ENCODE results near the gene WNT3A.
"Not testable (repeated sequence)": the region's sequence is repeated elsewhere in the genome, so short reads cannot be mapped to it uniquely, and the experiment has no call there.

WNT3A gene

GRCh38 chr1:228013131-228013934 lies 6.5 kb downstream of the WNT3A start:
- DNase-seq = peak; percentile 58

- no peak for DNase-seq
Measured at GRCh38 chr1:228013935-228014930, 7.4 kb downstream of the WNT3A start.

GRCh38 chr1:228015276-228016180 lies 8.7 kb downstream of the WNT3A start:
- peak; percentile 49 for DNase-seq

GRCh38 chr1:228016181-228016510 lies 9.3 kb downstream of the WNT3A start:
- no peak for DNase-seq

GRCh38 chr1:228016653-228017355 lies 10.0 kb downstream of the WNT3A start:
- DNase-seq = peak; percentile 50

- no peak for DNase-seq
Measured at GRCh38 chr1:228017356-228018124, 10.7 kb downstream of the WNT3A start.

GRCh38 chr1:228018125-228018398 lies 11.3 kb downstream of the WNT3A start:
- no peak for DNase-seq

GRCh38 chr1:228018961-228019721 lies 12.3 kb downstream of the WNT3A start:
- DNase-seq = peak; percentile 49

- DNase-seq = not testable (repeated sequence)
Measured at GRCh38 chr1:228019722-228020083, 12.9 kb downstream of the WNT3A start.

GRCh38 chr1:228020686-228021354 lies 14.0 kb downstream of the WNT3A start:
- peak; percentile 44 for DNase-seq

GRCh38 chr1:228021355-228022030 lies 14.7 kb downstream of the WNT3A start:
- DNase-seq = peak; percentile 42

GRCh38 chr1:228022571-228023293 lies 15.9 kb downstream of the WNT3A start:
- DNase-seq = peak; percentile 37

GRCh38 chr1:228023294-228023639 lies 16.5 kb downstream of the WNT3A start:
- DNase-seq = no peak

- DNase-seq = no peak
Measured at GRCh38 chr1:228029281-228029680, 22.5 kb downstream of the WNT3A start.

- peak; percentile 45 for DNase-seq
Measured at GRCh38 chr1:228030451-228031201, 23.8 kb downstream of the WNT3A start.

- DNase-seq = no peak
Measured at GRCh38 chr1:228031276-228031995, 24.6 kb downstream of the WNT3A start.

GRCh38 chr1:228032041-228032440 lies 25.2 kb downstream of the WNT3A start:
- DNase-seq = no peak

- no peak for DNase-seq
Measured at GRCh38 chr1:228033376-228033775, 26.6 kb downstream of the WNT3A start.

All from activated effector memory CD4-positive, alpha-beta T cell treated with anti-CD3 and anti-CD28 coated beads, Interleukin-2, amount 50 U/mL, for 16 hours (primary cell).